Stomach (tissue), 9 donors: ENCODE results near the gene PICK1. TPM values are rescaled to one million over a fixed set of nuclear protein-coding genes. Genes with fewer than 3 reads are reported as not detected.
A peak's percentile ranks its signal among the peaks of the same experiment; 100 is the strongest.

ENCODE experiments used
- DNase-seq, 2 donors: peaks; one replicate each; pipeline versions ENCODE4 v3.0.0 to v3.0.0-alpha.2; 2013 to 2019
- H3K27ac ChIP-seq, 5 donors: fragments of 200-600 bp in 4 of 5; sonication (generic) in 4 of 5; one replicate each; pipeline ENCODE4 v1.5.1; 2013 to 2019; ENCODE audit warnings: mild to moderate bottlenecking in 1 of 5, moderate library complexity in 1 of 5
- H3K27me3 ChIP-seq, 3 donors: fragments of 200-600 bp; sonication (generic); one replicate each; pipeline ENCODE4 v1.5.1; 2017 to 2019; ENCODE audit warnings: mixed run types in 1 of 3
- H3K36me3 ChIP-seq, 4 donors: fragments of 200-600 bp; sonication (generic); 1 replicate in 3 of 4; 2 replicates in 1 of 4; pipeline ENCODE4 v1.5.1; 2016 to 2019
- H3K4me1 ChIP-seq, 4 donors: fragments of 200-600 bp; sonication (generic); one replicate each; pipeline ENCODE4 v1.5.1; 2016 to 2019
- H3K4me3 ChIP-seq, 4 donors: fragments of 200-600 bp; sonication (generic) in 3 of 4; one replicate each; pipeline ENCODE4 v1.5.1; 2016 to 2019; ENCODE audit warnings: mild to moderate bottlenecking in 1 of 4
- H3K9me3 ChIP-seq, 4 donors: fragments of 200-600 bp; sonication (generic); one replicate each; pipeline ENCODE4 v1.5.1; 2016 to 2019
- CTCF ChIP-seq, 7 experiments: fragments of 450-650 bp in 4 of 7; fragments of 200-600 bp in 3 of 7; sonication (generic) in 3 of 7; IDR thresholded peaks; one replicate each; pipeline ENCODE4 v1.5.1; 2016 to 2019; ENCODE audit warnings: antibody characterized with exemption in 7 of 7, control low read depth in 2 of 7, mild to moderate bottlenecking in 1 of 7
- EP300 ChIP-seq: sonication (generic); formaldehyde crosslinking; IDR thresholded peaks from one replicate; pipeline ENCODE4 v1.6.1; 2017; ENCODE audit warnings: antibody characterized with exemption
- POLR2A ChIP-seq, 4 donors: fragments of 450-650 bp; IDR thresholded peaks; one replicate each; pipeline ENCODE4 v1.6.1; 2016; ENCODE audit warnings: antibody characterized with exemption in 4 of 4, control low read depth in 2 of 4, mild to moderate bottlenecking in 1 of 4, moderate library complexity in 1 of 4
- POLR2AphosphoS5 ChIP-seq, 3 donors: sonication (generic); formaldehyde crosslinking; IDR thresholded peaks; one replicate each; pipeline ENCODE4 v1.6.1; 2016; ENCODE audit warnings: antibody characterized with exemption in 3 of 3
- WGBS, 5 donors: extraction: QIAGEN DNeasy Blood & Tissue Kit in 3 of 5; methylation state at CpG; one replicate each; pipeline versions ENCODE4 v1.1.5 to v1.1.7; 2013 to 2018; 5-methylcytosine and 5-hydroxymethylcytosine counted together
- intact Hi-C: fragments of 100-400 bp; cut with DNase I; formaldehyde crosslinking; loops from one replicate; pipeline ENCODE4 v1.15.1; 2023; ENCODE audit warnings: low total_unique reads
- polyA plus RNA-seq, 3 donors: library from polyadenylated mRNA; stranded (reverse); fragments of 200-250 nt; gene quantifications; one replicate each; pipeline ENCODE4 v1.2.3, GENCODE V29; 2013
- total RNA-seq, 5 donors: library from RNA; depleted of rRNA; stranded (reverse); fragments of >200 nt; gene quantifications; one replicate each; pipeline versions ENCODE4 v1.1.0 to v1.2.3, GENCODE V29; 2014 to 2016
- donor health status: healthy with polysubstance abuse.
- donor health status: Bipolar disorder and iron deficiency.
- donor health status: healthy.

The PICK1 gene
- total and polyA plus RNA-seq, 8 donors: 20.7 to 44.3 (median 27.0) TPM

- Histone ChIP-seq H3K4me1 (peaks cover 24 to 29% (median 26%) of the 10 kb centered on the region in 4 donors), H3K9me3 (no peaks in the 10 kb centered on the region), H3K36me3 (peaks cover 0 to 22% (median 10%) of the 10 kb centered on the region in 4 donors), H3K4me3 (no peak overlapping the region), H3K27me3 (peaks cover 0 to 61% (median 25%) of the 10 kb centered on the region in 3 donors), H3K27ac (no peak overlapping the region)
- TF ChIP-seq POLR2A (IDR thresholded peaks at IDR 0.05) (no peak), POLR2AphosphoS5 (IDR thresholded peaks at IDR 0.05) (no peak), EP300 (no peak), CTCF (IDR thresholded peaks at IDR 0.05) (no peak)
- intact Hi-C loops: no loop called here
- DNase-seq: peak in 1 of 2 donors; percentile 1
- 74 to 83% (median 76%) methylated on average over 22 to 24 of the region's 24 CpGs for WGBS, 5 donors
These were observed 25.9 kb downstream of the PICK1 start for GRCh38 chr22:38082986-38083710.

- WGBS, 5 donors: 74 to 82% (median 78%) methylated on average over 12 to 16 of the region's 16 CpGs
- TF ChIP-seq EP300 (no peak), POLR2AphosphoS5 (IDR thresholded peaks at IDR 0.05) (no peak), CTCF (IDR thresholded peaks at IDR 0.05) (no peak), POLR2A (IDR thresholded peaks at IDR 0.05) (no peak)
- H3K4me1 ChIP-seq: peaks cover 29 to 36% (median 33%) of the 10 kb centered on the region in 4 donors
- H3K27ac ChIP-seq: no peak within 1 kb of the TSS
- peak in 1 of 2 donors; percentile 13 for DNase-seq
- H3K36me3 ChIP-seq: peaks cover 0 to 22% (median 10%) of the 10 kb centered on the region in 4 donors
- peaks cover 0 to 70% (median 29%) of the 10 kb centered on the region in 3 donors for H3K27me3 ChIP-seq
- intact Hi-C loops: no loop called here
- H3K4me3 ChIP-seq: no peak within 1 kb of the TSS
- H3K9me3 ChIP-seq: no peaks in the 10 kb centered on the region
These were observed 26.9 kb downstream of the PICK1 start, which contains the start of gene SLC16A8 for GRCh38 chr22:38083931-38084631. TSS of gene SLC16A8 (minus strand) at chr22:38084184. CDS start at chr22:38082873, 1,311 bp downstream.

GRCh38 chr22:38085056-38085455 lies 27.9 kb downstream of the PICK1 start:
- Histone ChIP-seq H3K27ac (no peak overlapping the region), H3K4me1 (peaks cover 30 to 41% (median 36%) of the 10 kb centered on the region in 4 donors), H3K9me3 (no peaks in the 10 kb centered on the region), H3K27me3 (peaks cover 0 to 77% (median 37%) of the 10 kb centered on the region in 3 donors), H3K36me3 (peaks cover 0 to 22% (median 10%) of the 10 kb centered on the region in 4 donors), H3K4me3 (no peak overlapping the region)
- TF ChIP-seq POLR2AphosphoS5 (IDR thresholded peaks at IDR 0.05) (no peak), CTCF (IDR thresholded peaks at IDR 0.05) (no peak), EP300 (no peak), POLR2A (IDR thresholded peaks at IDR 0.05) (no peak)
- intact Hi-C loops: no loop called here
- peak in 1 of 2 donors; percentile 2 for DNase-seq
- 93 to 96% (median 94%) methylated on average over 12 of the region's 12 CpGs for WGBS, 5 donors

- H3K4me1 ChIP-seq: peaks cover 28 to 40% (median 34%) of the 10 kb centered on the region in 4 donors
- peaks cover 0 to 22% (median 10%) of the 10 kb centered on the region in 4 donors for H3K36me3 ChIP-seq
- intact Hi-C loops: no loop called here
- 68 to 87% (median 75%) methylated on average over 4 to 5 of the region's 5 CpGs for WGBS, 5 donors
- peak in 1 of 2 donors; percentile 5 for DNase-seq
- peaks cover 0 to 73% (median 37%) of the 10 kb centered on the region in 3 donors for H3K27me3 ChIP-seq
- H3K27ac ChIP-seq: no peak overlapping the region
- no peaks in the 10 kb centered on the region for H3K9me3 ChIP-seq
- TF ChIP-seq EP300 (no peak), POLR2AphosphoS5 (IDR thresholded peaks at IDR 0.05) (no peak), POLR2A (IDR thresholded peaks at IDR 0.05) (no peak), CTCF (IDR thresholded peaks at IDR 0.05) (no peak)
- H3K4me3 ChIP-seq: no peak overlapping the region
These were observed 28.3 kb downstream of the PICK1 start for GRCh38 chr22:38085501-38085900.
